ENCODE measurements around the gene LRP6.

Gene LRP6

DNA sequence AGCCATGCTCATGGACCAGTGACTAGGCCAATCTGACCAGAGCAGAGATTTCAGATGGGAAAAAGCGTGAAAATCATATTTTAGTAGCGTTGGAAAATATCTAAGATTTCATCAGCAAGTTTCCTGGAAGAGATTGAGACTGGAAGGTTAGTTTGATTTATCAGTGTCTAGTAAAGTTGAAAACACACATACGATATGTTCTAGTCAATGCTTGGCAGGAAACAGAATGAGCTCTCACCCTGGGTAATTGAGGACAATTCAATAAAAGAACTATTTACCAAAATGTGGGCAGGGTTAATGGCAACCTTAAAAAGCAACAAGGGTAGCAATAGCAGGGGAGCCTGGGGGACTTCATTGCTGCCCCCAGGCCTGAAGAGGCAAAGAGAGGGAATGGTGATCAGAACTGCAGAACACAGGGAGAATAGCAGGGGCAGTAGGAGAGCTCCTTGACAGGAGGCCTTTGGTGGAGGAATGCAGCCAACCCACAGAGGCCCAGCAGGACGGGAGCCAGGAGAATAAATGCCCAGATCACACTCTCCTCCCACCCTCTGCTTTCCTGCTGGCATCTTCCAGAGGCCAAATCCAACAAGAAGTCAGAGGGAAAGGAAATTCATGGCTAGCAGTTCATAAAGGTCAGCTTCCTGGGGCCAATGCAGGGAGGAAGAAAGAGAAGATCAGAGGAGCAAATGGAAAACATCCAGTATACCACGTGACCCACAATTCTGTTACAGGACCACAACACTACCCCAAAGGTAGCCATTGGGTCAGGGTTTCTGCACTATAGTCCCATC, 27.6 kb upstream of the LRP6 start:
- H3K4me3 ChIP-seq (replicated peaks; ENCODE audit: low read depth, low read length), result no peak overlapping the region
- TF ChIP-seq, protein P1, sequence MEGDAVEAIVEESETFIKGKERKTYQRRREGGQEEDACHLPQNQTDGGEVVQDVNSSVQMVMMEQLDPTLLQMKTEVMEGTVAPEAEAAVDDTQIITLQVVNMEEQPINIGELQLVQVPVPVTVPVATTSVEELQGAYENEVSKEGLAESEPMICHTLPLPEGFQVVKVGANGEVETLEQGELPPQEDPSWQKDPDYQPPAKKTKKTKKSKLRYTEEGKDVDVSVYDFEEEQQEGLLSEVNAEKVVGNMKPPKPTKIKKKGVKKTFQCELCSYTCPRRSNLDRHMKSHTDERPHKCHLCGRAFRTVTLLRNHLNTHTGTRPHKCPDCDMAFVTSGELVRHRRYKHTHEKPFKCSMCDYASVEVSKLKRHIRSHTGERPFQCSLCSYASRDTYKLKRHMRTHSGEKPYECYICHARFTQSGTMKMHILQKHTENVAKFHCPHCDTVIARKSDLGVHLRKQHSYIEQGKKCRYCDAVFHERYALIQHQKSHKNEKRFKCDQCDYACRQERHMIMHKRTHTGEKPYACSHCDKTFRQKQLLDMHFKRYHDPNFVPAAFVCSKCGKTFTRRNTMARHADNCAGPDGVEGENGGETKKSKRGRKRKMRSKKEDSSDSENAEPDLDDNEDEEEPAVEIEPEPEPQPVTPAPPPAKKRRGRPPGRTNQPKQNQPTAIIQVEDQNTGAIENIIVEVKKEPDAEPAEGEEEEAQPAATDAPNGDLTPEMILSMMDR (IDR thresholded peaks at IDR 0.05; ENCODE audit: low read depth, low read length, missing control alignments), result no peak
- DNase-seq (ENCODE audit: extremely low read depth, low read depth), result no peak

DNA sequence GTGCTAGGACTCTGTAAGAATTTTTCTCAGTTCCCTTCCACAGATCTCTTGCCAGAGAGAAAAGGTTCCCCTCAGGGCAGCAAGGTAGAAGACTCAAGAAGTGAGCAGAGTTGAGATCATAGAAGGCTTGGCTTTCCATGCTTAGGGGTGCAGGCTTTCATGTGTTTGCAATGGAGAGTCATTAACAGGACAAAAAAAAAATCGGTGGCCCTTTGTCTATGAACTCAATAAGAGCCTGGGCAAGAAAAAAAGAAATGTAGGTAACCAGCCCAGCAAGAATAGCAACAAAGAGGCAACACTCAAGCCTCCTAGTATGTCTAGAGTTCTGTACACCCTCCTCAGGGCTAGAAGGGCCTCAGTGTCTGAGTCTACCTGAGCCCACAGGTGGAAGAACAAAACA, 23.4 kb upstream of the LRP6 start:
- TF ChIP-seq, protein P1 (IDR thresholded peaks at IDR 0.05; ENCODE audit: low read depth, low read length, missing control alignments), result no peak
- no peak overlapping the region for H3K4me3 ChIP-seq (replicated peaks; ENCODE audit: low read depth, low read length)
- DNase-seq (ENCODE audit: extremely low read depth, low read depth), result no peak

DNA sequence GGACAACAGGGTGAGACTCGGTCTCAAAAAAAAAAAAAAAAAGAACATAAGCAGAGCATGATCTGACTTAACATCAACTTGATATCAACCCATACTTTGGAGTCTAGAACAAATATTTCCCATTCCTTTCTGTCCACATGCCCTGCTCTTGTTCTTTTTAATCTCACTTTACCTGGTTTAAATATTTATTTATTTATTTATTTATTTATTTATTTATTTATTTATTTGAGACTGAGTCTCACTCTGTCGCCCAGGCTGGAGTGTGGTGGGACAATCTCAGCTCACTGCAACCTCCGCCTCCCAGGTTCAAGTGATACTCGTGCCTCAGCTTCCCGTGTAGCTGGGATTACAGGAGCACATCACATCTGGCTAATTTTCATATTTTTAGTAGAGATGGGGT, 19.6 kb upstream of the LRP6 start:
- TF ChIP-seq, protein P1 (IDR thresholded peaks at IDR 0.05; ENCODE audit: low read depth, low read length, missing control alignments), result no peak
- H3K4me3 ChIP-seq (replicated peaks; ENCODE audit: low read depth, low read length), result no peak overlapping the region
- no peak for DNase-seq (ENCODE audit: extremely low read depth, low read depth)

DNA sequence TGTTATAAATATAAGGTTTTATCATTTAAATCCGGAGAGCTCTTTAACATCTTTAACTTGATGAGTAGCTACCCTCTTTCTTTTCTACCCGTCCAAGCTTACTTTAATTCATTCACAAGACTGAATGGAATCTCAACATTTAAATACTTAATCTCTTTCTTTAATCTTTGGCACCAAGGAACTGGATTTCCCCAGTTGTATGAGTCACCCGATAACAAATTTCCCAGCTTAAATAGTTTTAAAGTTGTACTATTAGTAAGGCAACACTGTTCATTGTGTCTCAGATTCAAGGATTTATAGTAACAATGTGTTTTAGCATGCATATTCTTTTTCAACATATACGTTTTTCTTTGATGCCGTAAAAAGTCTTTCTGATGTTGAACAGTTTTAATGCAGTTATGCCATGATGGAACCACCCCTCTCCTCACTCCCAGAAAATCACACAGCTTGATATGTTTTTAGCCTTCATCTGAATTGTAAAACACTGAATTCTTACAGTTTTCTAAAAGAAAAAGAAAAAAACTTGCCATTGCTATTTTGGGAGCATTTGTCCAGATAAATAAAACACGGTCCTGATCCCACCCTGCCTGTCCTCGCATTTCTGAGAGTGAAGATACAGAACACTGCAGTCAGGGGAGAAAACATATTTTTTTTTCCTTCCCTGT, 16.0 kb upstream of the LRP6 start:
- DNase-seq (ENCODE audit: extremely low read depth, low read depth), result no peak
- no peak overlapping the region for H3K4me3 ChIP-seq (replicated peaks; ENCODE audit: low read depth, low read length)
- TF ChIP-seq, protein P1 (IDR thresholded peaks at IDR 0.05; ENCODE audit: low read depth, low read length, missing control alignments), result no peak

DNA sequence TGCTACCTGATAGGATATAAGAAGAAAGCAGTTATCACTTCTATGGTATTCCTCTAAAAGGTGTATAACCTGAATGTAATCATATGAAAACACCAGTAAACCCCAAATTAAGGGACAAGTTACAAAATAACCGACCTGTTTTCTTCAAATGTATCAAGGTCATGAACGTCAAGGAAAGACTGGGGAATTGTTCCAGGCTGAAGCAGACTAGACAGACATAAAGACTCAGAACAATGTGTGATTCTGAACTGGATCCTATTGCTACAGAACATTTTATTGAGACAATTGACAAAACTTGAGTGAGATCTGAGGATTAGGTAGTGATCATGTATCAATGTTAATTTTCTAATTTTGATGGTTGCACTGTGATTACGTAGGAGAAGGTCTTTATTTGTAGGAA, 15.4 kb upstream of the LRP6 start:
- TF ChIP-seq, protein P1 (IDR thresholded peaks at IDR 0.05; ENCODE audit: low read depth, low read length, missing control alignments), result no peak
- DNase-seq (ENCODE audit: extremely low read depth, low read depth), result no peak
- no peak overlapping the region for H3K4me3 ChIP-seq (replicated peaks; ENCODE audit: low read depth, low read length)

DNA sequence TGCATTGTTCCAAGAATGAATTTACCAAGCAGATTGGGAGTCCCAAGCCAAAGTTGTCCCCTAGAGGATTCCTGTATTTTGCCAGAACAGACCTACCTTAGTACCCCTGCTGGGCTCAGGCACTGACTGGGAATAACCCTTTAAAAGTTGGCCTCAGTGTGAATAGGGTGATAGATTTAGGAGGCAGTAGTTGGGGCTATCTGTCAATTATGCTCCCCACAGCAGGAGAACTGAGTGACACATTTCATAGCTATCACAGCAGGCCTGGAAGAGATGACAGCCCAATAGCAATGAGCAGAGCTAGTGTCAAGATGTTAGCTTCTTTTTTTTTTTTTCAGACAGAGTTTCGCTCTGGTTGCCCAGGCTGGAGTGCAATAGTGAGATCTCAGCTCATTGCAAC, 14.3 kb upstream of the LRP6 start:
- DNase-seq (ENCODE audit: extremely low read depth, low read depth), result no peak
- TF ChIP-seq, protein P1 (IDR thresholded peaks at IDR 0.05; ENCODE audit: low read depth, low read length, missing control alignments), result no peak
- H3K4me3 ChIP-seq (replicated peaks; ENCODE audit: low read depth, low read length), result no peak overlapping the region
